ENCODE results near the gene HEBP2. TPM values are rescaled to one million over a fixed set of nuclear protein-coding genes. Genes with fewer than 3 reads are reported as not detected.

Gene HEBP2
- total RNA-seq, 1 donor from 2014 or later = 40.5 TPM

- Histone ChIP-seq H3K36me3 (ENCODE audit: insufficient read depth, low read length) (no peaks in the 10 kb centered on the region), H3K4me1 (ENCODE audit: insufficient read depth, low read length) (no peaks in the 10 kb centered on the region), H3K4me3 (ENCODE audit: insufficient read depth, low read depth, low read length) (no peak overlapping the region), H2AFZ (ENCODE audit: low read depth, low read length) (no peak overlapping the region), H3K27ac (ENCODE audit: low read depth, low read length) (no peak overlapping the region), H3K4me2 (ENCODE audit: low read length) (no peak overlapping the region), H3K9ac (ENCODE audit: low read length) (no peak overlapping the region), H3K9me3 (ENCODE audit: insufficient read depth, low read depth, low read length) (no peaks in the 10 kb centered on the region), H4K20me1 (ENCODE audit: insufficient read depth, low read length) (no peaks in the 10 kb centered on the region), H3K79me2 (ENCODE audit: insufficient read depth, low read length) (no peaks in the 10 kb centered on the region), H3K27me3 (ENCODE audit: insufficient read depth, low read length) (no peaks in the 10 kb centered on the region)
- DNase-seq (ENCODE audit: low read depth) (no peak), FAIRE-seq (no peak)
- Mint-ChIP-seq H3K27me3 (ENCODE audit: low read depth, unreplicated experiment) (no peaks in the 10 kb centered on the region), H3K9me3 (ENCODE audit: unreplicated experiment) (no peaks in the 10 kb centered on the region), H3K36me3 (ENCODE audit: low read depth, unreplicated experiment) (no peaks in the 10 kb centered on the region), H3K4me3 (ENCODE audit: unreplicated experiment) (no peak overlapping the region), H3K27ac (ENCODE audit: unreplicated experiment) (no peak overlapping the region), H3K4me1 (ENCODE audit: low read depth, unreplicated experiment) (peaks cover 11% of the 10 kb centered on the region)
- TF ChIP-seq CTCF (IDR thresholded peaks at IDR 0.05; ENCODE audit: insufficient read depth, low read depth, low read length) (no peak), EZH2 (IDR thresholded peaks at IDR 0.05; ENCODE audit: insufficient read depth, low read length) (no peak)
These were observed 20.2 kb upstream of the HEBP2 start for GRCh38 chr6:138383776-138384175.

GRCh38 chr6:138386897-138387296, 17.1 kb upstream of the HEBP2 start:
- no peak overlapping the region for H3K9ac ChIP-seq (ENCODE audit: low read length)
- H3K9me3 ChIP-seq (ENCODE audit: insufficient read depth, low read depth, low read length) = no peaks in the 10 kb centered on the region
- H3K36me3 Mint-ChIP-seq (ENCODE audit: low read depth, unreplicated experiment) = no peaks in the 10 kb centered on the region
- no peak overlapping the region for H3K27ac Mint-ChIP-seq (ENCODE audit: unreplicated experiment)
- H3K4me1 Mint-ChIP-seq (ENCODE audit: low read depth, unreplicated experiment) = peaks cover 11% of the 10 kb centered on the region
- no peaks in the 10 kb centered on the region for H3K79me2 ChIP-seq (ENCODE audit: insufficient read depth, low read length)
- no peaks in the 10 kb centered on the region for H3K9me3 Mint-ChIP-seq (ENCODE audit: unreplicated experiment)
- H3K36me3 ChIP-seq (ENCODE audit: insufficient read depth, low read length) = no peaks in the 10 kb centered on the region
- TF ChIP-seq CTCF (IDR thresholded peaks at IDR 0.05; ENCODE audit: insufficient read depth, low read depth, low read length) = no peak
- no peak for TF ChIP-seq EZH2 (IDR thresholded peaks at IDR 0.05; ENCODE audit: insufficient read depth, low read length)
- H3K4me2 ChIP-seq (ENCODE audit: low read length) = no peak overlapping the region
- DNase-seq (ENCODE audit: low read depth) (no peak), FAIRE-seq (no peak)
- no peak overlapping the region for H3K4me3 ChIP-seq (ENCODE audit: insufficient read depth, low read depth, low read length)
- H2AFZ ChIP-seq (ENCODE audit: low read depth, low read length) = no peak overlapping the region
- H3K4me3 Mint-ChIP-seq (ENCODE audit: unreplicated experiment) = no peak overlapping the region
- H3K27me3 Mint-ChIP-seq (ENCODE audit: low read depth, unreplicated experiment) = no peaks in the 10 kb centered on the region
- H3K4me1 ChIP-seq (ENCODE audit: insufficient read depth, low read length) = no peaks in the 10 kb centered on the region
- no peaks in the 10 kb centered on the region for H3K27me3 ChIP-seq (ENCODE audit: insufficient read depth, low read length)
- H4K20me1 ChIP-seq (ENCODE audit: insufficient read depth, low read length) = no peaks in the 10 kb centered on the region
- no peak overlapping the region for H3K27ac ChIP-seq (ENCODE audit: low read depth, low read length)

DNA sequence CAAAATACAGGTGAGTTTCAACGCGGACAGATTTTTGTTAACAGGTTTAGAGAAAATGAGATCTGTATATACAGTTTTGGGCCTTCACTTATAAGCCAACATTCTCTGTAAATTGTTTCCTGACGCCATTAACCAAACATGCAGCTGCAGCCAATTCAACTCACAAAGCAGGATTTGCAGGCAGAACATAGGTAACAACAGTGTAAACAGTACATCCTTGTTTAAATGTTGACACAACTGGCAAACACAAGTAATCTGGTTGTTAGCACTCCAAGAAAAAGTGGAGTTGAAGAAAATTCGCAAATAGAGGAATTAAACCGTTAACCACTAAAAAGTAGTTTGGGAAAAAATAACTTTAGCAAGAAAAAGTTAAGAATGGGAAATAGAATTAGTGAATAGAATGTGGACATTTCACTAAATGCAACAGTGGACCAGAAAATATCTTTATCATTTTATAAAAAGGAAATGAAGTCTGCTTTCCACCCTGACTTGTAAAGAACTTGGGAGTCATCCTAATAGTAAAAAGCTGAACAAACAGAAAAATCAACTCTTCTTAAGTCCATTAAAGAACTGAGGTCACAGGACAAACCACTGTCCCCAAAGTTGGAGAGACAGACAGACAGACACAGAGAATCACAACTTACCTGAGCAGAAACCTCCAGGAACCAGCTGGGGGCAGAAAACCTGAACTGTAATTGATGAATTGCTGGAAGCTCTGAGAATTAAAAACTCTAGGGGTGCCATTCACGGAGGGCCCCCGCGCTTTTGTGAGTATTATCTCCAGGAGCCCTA, 16.2 kb upstream of the HEBP2 start:
- DNase-seq (ENCODE audit: low read depth) (no peak), FAIRE-seq (no peak)
- Mint-ChIP-seq H3K4me1 (ENCODE audit: low read depth, unreplicated experiment) (peaks cover 6% of the 10 kb centered on the region), H3K27me3 (ENCODE audit: low read depth, unreplicated experiment) (no peaks in the 10 kb centered on the region), H3K36me3 (ENCODE audit: low read depth, unreplicated experiment) (no peaks in the 10 kb centered on the region), H3K27ac (ENCODE audit: unreplicated experiment) (no peak overlapping the region), H3K4me3 (ENCODE audit: unreplicated experiment) (no peak overlapping the region), H3K9me3 (ENCODE audit: unreplicated experiment) (no peaks in the 10 kb centered on the region)
- Histone ChIP-seq H3K4me2 (ENCODE audit: low read length) (no peak overlapping the region), H2AFZ (ENCODE audit: low read depth, low read length) (no peak overlapping the region), H3K27me3 (ENCODE audit: insufficient read depth, low read length) (no peaks in the 10 kb centered on the region), H3K9me3 (ENCODE audit: insufficient read depth, low read depth, low read length) (no peaks in the 10 kb centered on the region), H3K79me2 (ENCODE audit: insufficient read depth, low read length) (no peaks in the 10 kb centered on the region), H3K36me3 (ENCODE audit: insufficient read depth, low read length) (no peaks in the 10 kb centered on the region), H3K9ac (ENCODE audit: low read length) (no peak overlapping the region), H3K4me3 (ENCODE audit: insufficient read depth, low read depth, low read length) (no peak overlapping the region), H3K27ac (ENCODE audit: low read depth, low read length) (no peak overlapping the region), H4K20me1 (ENCODE audit: insufficient read depth, low read length) (no peaks in the 10 kb centered on the region), H3K4me1 (ENCODE audit: insufficient read depth, low read length) (no peaks in the 10 kb centered on the region)
- TF ChIP-seq CTCF (IDR thresholded peaks at IDR 0.05; ENCODE audit: insufficient read depth, low read depth, low read length) (no peak), EZH2 (IDR thresholded peaks at IDR 0.05; ENCODE audit: insufficient read depth, low read length) (no peak)

All from astrocyte (in vitro differentiated cells and primary cell).